ENCODE results near the gene TBC1D10B.
A peak's percentile ranks its signal among the peaks of the same experiment; 100 is the strongest.

TBC1D10B gene

DNA sequence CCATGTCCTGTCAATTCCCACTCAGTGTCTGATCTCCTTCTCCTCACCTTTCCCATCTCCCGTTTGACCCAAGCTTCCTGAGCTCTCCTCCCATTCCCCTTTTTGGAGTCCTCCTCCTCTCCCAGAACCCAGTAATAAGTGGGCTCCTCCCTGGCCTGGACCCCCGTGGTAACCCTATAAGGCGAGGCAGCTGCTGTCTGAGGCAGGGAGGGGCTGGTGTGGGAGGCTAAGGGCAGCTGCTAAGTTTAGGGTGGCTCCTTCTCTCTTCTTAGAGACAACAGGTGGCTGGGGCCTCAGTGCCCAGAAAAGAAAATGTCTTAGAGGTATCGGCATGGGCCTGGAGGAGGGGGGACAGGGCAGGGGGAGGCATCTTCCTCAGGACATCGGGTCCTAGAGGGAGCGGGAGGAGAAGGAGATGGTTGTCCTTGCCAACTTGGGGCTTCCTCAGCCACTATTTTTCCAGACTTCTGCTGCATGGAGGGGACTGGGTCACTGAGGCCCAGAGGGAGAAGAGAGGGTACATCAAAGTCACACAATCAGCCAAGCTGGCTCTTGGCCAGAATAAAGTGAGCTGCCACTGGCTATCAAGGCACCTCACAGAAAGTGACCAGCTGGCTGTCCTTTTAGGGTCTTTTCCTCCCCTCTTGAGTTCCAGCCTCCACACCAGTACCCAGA lies 1.9 kb upstream of the TBC1D10B start:
- H3K4me3 ChIP-seq (ENCODE audit: low read depth, low read length, poor library complexity, severe bottlenecking): no peak overlapping the region
- H3K36me3 ChIP-seq (ENCODE audit: insufficient read depth, low read length): peaks cover 5% of the 10 kb centered on the region; the same call in 1 of the 2 replicates
- H3K79me2 ChIP-seq (ENCODE audit: insufficient read depth, low read length): peaks cover 26% of the 10 kb centered on the region
- H3K9me2 ChIP-seq (ENCODE audit: low read depth, low read length): no peaks in the 10 kb centered on the region
- TF ChIP-seq EZH2 (IDR thresholded peaks at IDR 0.05; ENCODE audit: borderline replicate concordance, low read length): no peak
- TF ChIP-seq, protein P1, sequence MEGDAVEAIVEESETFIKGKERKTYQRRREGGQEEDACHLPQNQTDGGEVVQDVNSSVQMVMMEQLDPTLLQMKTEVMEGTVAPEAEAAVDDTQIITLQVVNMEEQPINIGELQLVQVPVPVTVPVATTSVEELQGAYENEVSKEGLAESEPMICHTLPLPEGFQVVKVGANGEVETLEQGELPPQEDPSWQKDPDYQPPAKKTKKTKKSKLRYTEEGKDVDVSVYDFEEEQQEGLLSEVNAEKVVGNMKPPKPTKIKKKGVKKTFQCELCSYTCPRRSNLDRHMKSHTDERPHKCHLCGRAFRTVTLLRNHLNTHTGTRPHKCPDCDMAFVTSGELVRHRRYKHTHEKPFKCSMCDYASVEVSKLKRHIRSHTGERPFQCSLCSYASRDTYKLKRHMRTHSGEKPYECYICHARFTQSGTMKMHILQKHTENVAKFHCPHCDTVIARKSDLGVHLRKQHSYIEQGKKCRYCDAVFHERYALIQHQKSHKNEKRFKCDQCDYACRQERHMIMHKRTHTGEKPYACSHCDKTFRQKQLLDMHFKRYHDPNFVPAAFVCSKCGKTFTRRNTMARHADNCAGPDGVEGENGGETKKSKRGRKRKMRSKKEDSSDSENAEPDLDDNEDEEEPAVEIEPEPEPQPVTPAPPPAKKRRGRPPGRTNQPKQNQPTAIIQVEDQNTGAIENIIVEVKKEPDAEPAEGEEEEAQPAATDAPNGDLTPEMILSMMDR (IDR thresholded peaks at IDR 0.05; ENCODE audit: low read length): no peak
- no peaks in the 10 kb centered on the region for H3F3A ChIP-seq (ENCODE audit: insufficient read depth, low read length)
- no peak overlapping the region for H2AFZ ChIP-seq (ENCODE audit: low read length)
- H3K27me3 ChIP-seq (ENCODE audit: insufficient read depth, low read length): no peaks in the 10 kb centered on the region
- peak overlapping the region; percentile 76 for H3K27ac ChIP-seq (ENCODE audit: low read depth, low read length, poor library complexity, severe bottlenecking)
- peaks cover 36% of the 10 kb centered on the region for H3K4me1 ChIP-seq (ENCODE audit: insufficient read depth, low read length, severe bottlenecking)
- peak overlapping the region; percentile 79 for H3K9ac ChIP-seq (ENCODE audit: low read length)
- no peaks in the 10 kb centered on the region for H4K20me1 ChIP-seq (ENCODE audit: insufficient read depth, low read length)
- peak overlapping the region; percentile 87; the same call in 1 of the 2 replicates for H3K4me2 ChIP-seq (ENCODE audit: low read length)
- no peaks in the 10 kb centered on the region for H3K9me3 ChIP-seq (ENCODE audit: low read length)

DNA sequence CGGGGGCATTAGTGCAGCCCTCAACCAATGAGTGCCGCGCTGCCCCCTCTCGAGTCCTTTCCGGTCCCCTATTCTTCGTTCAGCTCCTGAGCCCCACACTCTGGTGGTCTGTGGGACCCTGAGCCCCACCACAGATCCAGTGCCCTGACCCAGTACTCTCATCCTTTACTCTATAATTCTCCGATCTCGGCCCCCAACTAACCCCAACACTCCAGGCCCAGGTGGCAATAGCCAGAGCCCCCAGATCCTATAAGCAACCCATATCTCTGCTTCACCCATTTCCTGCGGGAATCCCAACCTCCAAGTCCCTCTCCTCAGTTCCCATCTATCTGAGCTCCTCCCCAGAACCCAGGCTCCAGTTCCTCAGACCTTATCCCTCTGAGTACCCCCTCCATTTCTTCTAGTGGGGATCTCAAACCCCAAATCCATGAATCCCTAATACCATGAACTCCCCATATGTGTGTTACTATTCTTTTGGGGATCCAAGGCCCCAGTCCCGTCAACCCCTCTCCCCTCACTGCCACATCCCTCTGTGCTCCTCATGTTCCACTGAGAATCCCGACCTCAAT lies 1.0 kb upstream of the TBC1D10B start:
- H3K9me2 ChIP-seq (ENCODE audit: low read depth, low read length): no peaks in the 10 kb centered on the region
- peaks cover 33% of the 10 kb centered on the region for H3K79me2 ChIP-seq (ENCODE audit: insufficient read depth, low read length)
- no peak overlapping the region for H2AFZ ChIP-seq (ENCODE audit: low read length)
- H3K27me3 ChIP-seq (ENCODE audit: insufficient read depth, low read length): no peaks in the 10 kb centered on the region
- no peaks in the 10 kb centered on the region for H3F3A ChIP-seq (ENCODE audit: insufficient read depth, low read length)
- H3K4me3 ChIP-seq (ENCODE audit: low read depth, low read length, poor library complexity, severe bottlenecking): peak overlapping the region; percentile 59
- H3K9ac ChIP-seq (ENCODE audit: low read length): peak overlapping the region; percentile 79
- H3K4me1 ChIP-seq (ENCODE audit: insufficient read depth, low read length, severe bottlenecking): peaks cover 42% of the 10 kb centered on the region
- no peak for TF ChIP-seq EZH2 (IDR thresholded peaks at IDR 0.05; ENCODE audit: borderline replicate concordance, low read length)
- TF ChIP-seq, protein P1 (IDR thresholded peaks at IDR 0.05; ENCODE audit: low read length): no peak
- H3K27ac ChIP-seq (ENCODE audit: low read depth, low read length, poor library complexity, severe bottlenecking): peak overlapping the region; percentile 76
- no peaks in the 10 kb centered on the region for H4K20me1 ChIP-seq (ENCODE audit: insufficient read depth, low read length)
- peak overlapping the region; percentile 87 for H3K4me2 ChIP-seq (ENCODE audit: low read length)
- H3K9me3 ChIP-seq (ENCODE audit: low read length): no peaks in the 10 kb centered on the region
- peaks cover 11% of the 10 kb centered on the region; the same call in 1 of the 2 replicates for H3K36me3 ChIP-seq (ENCODE audit: insufficient read depth, low read length)

DNA sequence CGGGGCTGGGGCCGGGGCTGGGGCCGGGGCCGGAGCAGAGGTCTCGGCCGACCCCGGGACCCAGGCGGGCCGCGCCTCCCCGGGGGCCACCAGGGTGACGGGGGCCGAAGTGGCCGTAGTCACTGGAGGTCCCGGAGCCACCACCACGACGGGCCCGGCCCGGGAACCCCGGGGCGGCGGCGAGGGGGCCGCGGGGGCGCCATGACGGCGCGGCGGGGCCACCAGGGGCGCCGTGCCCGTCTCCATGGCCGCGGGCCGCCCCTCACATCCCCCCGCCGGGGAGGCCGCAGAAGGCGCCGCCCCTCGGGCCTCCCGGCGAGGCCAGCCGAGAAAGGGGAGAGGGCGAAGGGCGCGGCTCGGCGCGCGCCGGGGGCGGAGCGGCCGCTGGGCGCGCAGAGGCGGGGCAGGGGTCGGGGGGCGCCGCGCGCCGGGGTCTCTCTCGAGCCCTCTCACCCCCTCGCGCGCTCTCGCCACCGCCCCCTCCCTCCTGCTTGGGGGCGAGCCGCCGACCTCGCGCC lies 297 bp downstream of the TBC1D10B start:
- peaks cover 33% of the 10 kb centered on the region for H3K79me2 ChIP-seq (ENCODE audit: insufficient read depth, low read length)
- no peaks in the 10 kb centered on the region for H3K9me3 ChIP-seq (ENCODE audit: low read length)
- peaks cover 42% of the 10 kb centered on the region for H3K4me1 ChIP-seq (ENCODE audit: insufficient read depth, low read length, severe bottlenecking)
- no peaks in the 10 kb centered on the region for H3F3A ChIP-seq (ENCODE audit: insufficient read depth, low read length)
- peaks cover 20% of the 10 kb centered on the region; the same call in 1 of the 2 replicates for H3K36me3 ChIP-seq (ENCODE audit: insufficient read depth, low read length)
- peak overlapping the region; percentile 45 for H3K27ac ChIP-seq (ENCODE audit: low read depth, low read length, poor library complexity, severe bottlenecking)
- H3K4me3 ChIP-seq (ENCODE audit: low read depth, low read length, poor library complexity, severe bottlenecking): peak overlapping the region; percentile 97
- H2AFZ ChIP-seq (ENCODE audit: low read length): no peak overlapping the region
- no peaks in the 10 kb centered on the region for H3K9me2 ChIP-seq (ENCODE audit: low read depth, low read length)
- TF ChIP-seq, protein P1 (IDR thresholded peaks at IDR 0.05; ENCODE audit: low read length): no peak
- no peak for TF ChIP-seq EZH2 (IDR thresholded peaks at IDR 0.05; ENCODE audit: borderline replicate concordance, low read length)
- no peaks in the 10 kb centered on the region for H3K27me3 ChIP-seq (ENCODE audit: insufficient read depth, low read length)
- H3K4me2 ChIP-seq (ENCODE audit: low read length): peak overlapping the region; percentile 89
- H3K9ac ChIP-seq (ENCODE audit: low read length): peak overlapping the region; percentile 89
- H4K20me1 ChIP-seq (ENCODE audit: insufficient read depth, low read length): no peaks in the 10 kb centered on the region

All from OCI-LY1 (cell line).